Breast epithelium (tissue), 4 donors: ENCODE data around the gene ANKRD40CL. TPM values are rescaled to one million over a fixed set of nuclear protein-coding genes. Genes with fewer than 3 reads are reported as not detected.

Experiments
- DNase-seq, 2 donors: peaks; one replicate each; pipeline ENCODE4 v3.0.0-alpha.2; 2019; ENCODE audit warnings: low spot score in 2 of 2
- H3K27ac ChIP-seq, 2 donors: fragments of 200-600 bp; sonication (generic) in 1 of 2; one replicate each; pipeline ENCODE4 v1.5.1; 2016 to 2019; ENCODE audit warnings: mild to moderate bottlenecking in 1 of 2
- H3K27me3 ChIP-seq, 2 donors: fragments of 200-600 bp; sonication (generic) in 1 of 2; one replicate each; pipeline versions ENCODE4 v1.5.1 to v1.6.0; 2017 to 2019; ENCODE audit warnings: control low read depth in 1 of 2, mild to moderate bottlenecking in 1 of 2
- H3K36me3 ChIP-seq: fragments of 200-600 bp; one replicate; pipeline ENCODE4 v1.5.1; 2019
- H3K4me1 ChIP-seq, 2 donors: fragments of 200-600 bp; sonication (generic); one replicate each; pipeline ENCODE4 v1.5.1; 2016 to 2019; ENCODE audit warnings: control low read depth in 1 of 2
- H3K4me3 ChIP-seq, 3 donors: fragments of 200-600 bp; sonication (generic); 1 replicate in 2 of 3; 2 replicates in 1 of 3; pipeline ENCODE4 v1.5.1; 2016 to 2019; ENCODE audit warnings: mild to moderate bottlenecking in 3 of 3, moderate library complexity in 2 of 3
- H3K9me3 ChIP-seq, 2 donors: fragments of 200-600 bp; sonication (generic) in 1 of 2; one replicate each; pipeline ENCODE4 v1.5.1; 2016 to 2019; ENCODE audit warnings: control low read depth in 1 of 2
- POLR2A ChIP-seq: fragments of 450-650 bp; IDR thresholded peaks from one replicate; pipeline ENCODE4 v1.6.1; 2016; ENCODE audit warnings: antibody characterized with exemption, mild to moderate bottlenecking, moderate library complexity
- POLR2AphosphoS5 ChIP-seq, 3 donors: sonication (generic); formaldehyde crosslinking; IDR thresholded peaks; one replicate each; pipeline ENCODE4 v1.6.1; 2017; ENCODE audit warnings: antibody characterized with exemption in 3 of 3
- intact Hi-C: fragments of 100-400 bp; cut with DNase I; formaldehyde crosslinking; loops from one replicate; pipeline ENCODE4 v1.15.1; 2023; ENCODE audit warnings: low total_unique reads
- total RNA-seq, 3 donors: library from RNA; depleted of rRNA; stranded (reverse); fragments of >200 nt; gene quantifications; one replicate each; pipeline ENCODE4 v1.1.0, GENCODE V29; 2016
- TF ChIP-seq, protein P1 (sequence below), 3 donors: fragments of 450-650 bp; IDR thresholded peaks; one replicate each; pipeline ENCODE4 v1.5.1; 2016 to 2017; ENCODE audit warnings: antibody characterized with exemption in 3 of 3, mild to moderate bottlenecking in 3 of 3, moderate library complexity in 3 of 3

Gene ANKRD40CL
- total RNA-seq, 3 donors from 2014 or later, result not detected

DNA sequence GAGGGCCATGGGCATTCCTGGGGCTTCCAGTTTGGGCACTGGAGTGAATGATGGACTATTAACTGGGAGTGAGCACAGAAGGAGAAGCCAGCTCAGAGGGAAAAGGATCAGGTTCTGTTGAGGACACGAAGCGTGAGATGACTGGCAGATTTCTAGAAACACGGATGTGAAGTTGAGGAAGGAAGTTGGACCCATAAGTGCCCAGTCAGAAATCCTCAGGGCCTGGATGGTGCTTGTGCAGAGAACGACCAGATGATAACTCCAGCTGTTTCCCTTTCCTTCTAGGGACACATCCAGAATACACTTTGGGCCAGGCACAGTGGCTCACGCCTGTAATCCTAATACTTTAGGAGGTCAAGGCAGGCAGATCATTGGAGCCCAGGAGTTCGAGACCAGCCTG is 23.3 kb upstream of the ANKRD40CL start:
- intact Hi-C loops, result no loop called here
- Histone ChIP-seq H3K9me3 (no peaks in the 10 kb centered on the region), H3K36me3 (no peaks in the 10 kb centered on the region), H3K27ac (no peak overlapping the region), H3K27me3 (no peaks in the 10 kb centered on the region), H3K4me1 (no peaks in the 10 kb centered on the region), H3K4me3 (no peak overlapping the region)
- TF ChIP-seq, protein P1, sequence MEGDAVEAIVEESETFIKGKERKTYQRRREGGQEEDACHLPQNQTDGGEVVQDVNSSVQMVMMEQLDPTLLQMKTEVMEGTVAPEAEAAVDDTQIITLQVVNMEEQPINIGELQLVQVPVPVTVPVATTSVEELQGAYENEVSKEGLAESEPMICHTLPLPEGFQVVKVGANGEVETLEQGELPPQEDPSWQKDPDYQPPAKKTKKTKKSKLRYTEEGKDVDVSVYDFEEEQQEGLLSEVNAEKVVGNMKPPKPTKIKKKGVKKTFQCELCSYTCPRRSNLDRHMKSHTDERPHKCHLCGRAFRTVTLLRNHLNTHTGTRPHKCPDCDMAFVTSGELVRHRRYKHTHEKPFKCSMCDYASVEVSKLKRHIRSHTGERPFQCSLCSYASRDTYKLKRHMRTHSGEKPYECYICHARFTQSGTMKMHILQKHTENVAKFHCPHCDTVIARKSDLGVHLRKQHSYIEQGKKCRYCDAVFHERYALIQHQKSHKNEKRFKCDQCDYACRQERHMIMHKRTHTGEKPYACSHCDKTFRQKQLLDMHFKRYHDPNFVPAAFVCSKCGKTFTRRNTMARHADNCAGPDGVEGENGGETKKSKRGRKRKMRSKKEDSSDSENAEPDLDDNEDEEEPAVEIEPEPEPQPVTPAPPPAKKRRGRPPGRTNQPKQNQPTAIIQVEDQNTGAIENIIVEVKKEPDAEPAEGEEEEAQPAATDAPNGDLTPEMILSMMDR (IDR thresholded peaks at IDR 0.05), result no peak
- TF ChIP-seq POLR2A (no peak), POLR2AphosphoS5 (IDR thresholded peaks at IDR 0.05) (no peak)
- DNase-seq, result no peak

GRCh38 chr17:50787106-50787505 is 19.8 kb upstream of the ANKRD40CL start:
- peak overlapping the region in 1 of 2 donors; percentile 76 for H3K27ac ChIP-seq
- no peaks in the 10 kb centered on the region for H3K27me3 ChIP-seq
- no peaks in the 10 kb centered on the region for H3K4me1 ChIP-seq
- H3K9me3 ChIP-seq, result no peaks in the 10 kb centered on the region
- no peaks in the 10 kb centered on the region for H3K36me3 ChIP-seq
- TF ChIP-seq, protein P1 (IDR thresholded peaks at IDR 0.05), result no peak
- TF ChIP-seq POLR2A (no peak), POLR2AphosphoS5 (IDR thresholded peaks at IDR 0.05) (no peak)
- DNase-seq, result peak in 1 of 2 donors; percentile 81
- no peak overlapping the region for H3K4me3 ChIP-seq
- intact Hi-C loops, result loop anchor here (5.0 kb wide), 1 partner anchor 55 kb away; no protein-coding TSS in a partner anchor

GRCh38 chr17:50785946-50786570 is 18.7 kb upstream of the ANKRD40CL start:
- no peaks in the 10 kb centered on the region for H3K9me3 ChIP-seq
- intact Hi-C loops, result loop anchor here (5.0 kb wide), 1 partner anchor 56 kb away; no protein-coding TSS in a partner anchor
- no peaks in the 10 kb centered on the region for H3K4me1 ChIP-seq
- no peaks in the 10 kb centered on the region for H3K27me3 ChIP-seq
- TF ChIP-seq POLR2AphosphoS5 (IDR thresholded peaks at IDR 0.05), result no peak
- TF ChIP-seq POLR2A, result no peak
- no peaks in the 10 kb centered on the region for H3K36me3 ChIP-seq
- H3K4me3 ChIP-seq, result no peak overlapping the region
- peak in 1 of 2 donors; percentile 61 for DNase-seq
- peak overlapping the region; percentile 76 to 77 for H3K27ac ChIP-seq

DNA sequence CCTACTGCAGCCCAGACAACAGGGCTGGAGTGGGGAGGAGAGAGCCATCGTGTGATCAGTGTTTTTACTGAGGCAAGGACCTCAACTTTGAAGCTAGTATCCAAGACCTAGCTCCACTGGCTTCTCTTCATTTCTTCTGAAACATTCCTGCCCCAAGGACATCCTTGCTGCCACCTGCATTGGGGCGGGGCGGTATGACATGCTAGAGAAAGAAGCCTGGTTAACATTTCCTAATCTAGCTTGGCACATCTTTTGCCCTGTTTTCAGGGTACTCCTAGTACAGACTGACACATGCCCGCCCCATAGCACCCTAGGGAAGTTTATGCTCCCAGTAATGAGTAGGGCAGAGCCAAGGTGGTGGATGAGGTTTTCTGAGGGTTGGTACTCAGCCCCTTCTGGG is 17.8 kb upstream of the ANKRD40CL start:
- H3K27me3 ChIP-seq, result no peaks in the 10 kb centered on the region
- peak in 1 of 2 donors; percentile 77 for DNase-seq
- H3K9me3 ChIP-seq, result no peaks in the 10 kb centered on the region
- TF ChIP-seq POLR2A (no peak), POLR2AphosphoS5 (IDR thresholded peaks at IDR 0.05) (no peak)
- intact Hi-C loops, result loop anchor here (5.0 kb wide), 1 partner anchor 57 kb away; no protein-coding TSS in a partner anchor
- H3K4me1 ChIP-seq, result no peaks in the 10 kb centered on the region
- peak overlapping the region; percentile 76 to 77 for H3K27ac ChIP-seq
- H3K4me3 ChIP-seq, result no peak overlapping the region
- H3K36me3 ChIP-seq, result no peaks in the 10 kb centered on the region

DNA sequence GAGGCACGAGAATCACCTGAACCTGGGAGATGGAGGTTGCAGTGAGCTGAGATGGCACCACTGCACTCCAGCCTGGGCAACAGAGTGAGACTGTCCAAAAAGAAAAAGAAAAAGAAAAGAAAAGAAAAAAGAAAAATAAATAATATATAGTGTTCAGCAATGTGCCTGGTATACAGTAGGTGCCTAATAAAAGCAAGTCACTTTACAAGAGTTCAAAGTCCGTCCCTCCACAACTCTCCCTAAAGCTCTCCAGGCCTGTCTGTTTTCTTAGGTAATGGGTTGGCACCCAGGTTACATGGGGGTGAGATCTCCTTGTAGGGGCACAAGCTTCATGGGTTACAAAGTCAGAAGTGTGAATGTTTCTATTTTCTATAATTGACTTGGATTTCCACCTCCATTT is 16.6 kb upstream of the ANKRD40CL start:
- intact Hi-C loops, result no loop called here
- Histone ChIP-seq H3K4me1 (no peaks in the 10 kb centered on the region), H3K27ac (no peak overlapping the region), H3K4me3 (no peak overlapping the region), H3K9me3 (no peaks in the 10 kb centered on the region), H3K36me3 (no peaks in the 10 kb centered on the region), H3K27me3 (no peaks in the 10 kb centered on the region)
- TF ChIP-seq POLR2AphosphoS5 (IDR thresholded peaks at IDR 0.05), result no peak
- TF ChIP-seq, protein P1 (IDR thresholded peaks at IDR 0.05), result no peak
- TF ChIP-seq POLR2A, result no peak
- no peak for DNase-seq

GRCh38 chr17:50783193-50783660 is 15.9 kb upstream of the ANKRD40CL start:
- Histone ChIP-seq H3K27me3 (no peaks in the 10 kb centered on the region), H3K4me3 (no peak overlapping the region), H3K36me3 (no peaks in the 10 kb centered on the region), H3K9me3 (no peaks in the 10 kb centered on the region), H3K27ac (no peak overlapping the region), H3K4me1 (no peaks in the 10 kb centered on the region)
- TF ChIP-seq, protein P1 (IDR thresholded peaks at IDR 0.05), result peak; percentile 97 to 100 (median 100)
- TF ChIP-seq POLR2AphosphoS5 (IDR thresholded peaks at IDR 0.05), result no peak
- TF ChIP-seq POLR2A, result no peak
- intact Hi-C loops, result no loop called here
- peak; percentile 81 to 90 for DNase-seq
